GM21528 (cell line): ENCODE results near the gene OXLD1.

ENCODE experiments used
- ATAC-seq: cut with Tn5 transposase; IDR thresholded peaks from one replicate; pipeline ENCODE4 v1.9.1; 2021; ENCODE audit warnings: mild to moderate bottlenecking, moderate library complexity; ENCODE audit not compliant: unreplicated experiment, low FRiP score

The OXLD1 gene

GRCh38 chr17:81666342-81667191, at the start of gene OXLD1, which contains the start of gene CCDC137:
Gene OXLD1, minus strand, starts transcription at chr17:81666605. Its CDS starts 28 bp downstream, at chr17:81666577.
Gene CCDC137, plus strand, starts transcription at chr17:81666737. Its CDS starts 30 bp downstream, at chr17:81666767.
- ATAC-seq: peak; percentile 88

DNA sequence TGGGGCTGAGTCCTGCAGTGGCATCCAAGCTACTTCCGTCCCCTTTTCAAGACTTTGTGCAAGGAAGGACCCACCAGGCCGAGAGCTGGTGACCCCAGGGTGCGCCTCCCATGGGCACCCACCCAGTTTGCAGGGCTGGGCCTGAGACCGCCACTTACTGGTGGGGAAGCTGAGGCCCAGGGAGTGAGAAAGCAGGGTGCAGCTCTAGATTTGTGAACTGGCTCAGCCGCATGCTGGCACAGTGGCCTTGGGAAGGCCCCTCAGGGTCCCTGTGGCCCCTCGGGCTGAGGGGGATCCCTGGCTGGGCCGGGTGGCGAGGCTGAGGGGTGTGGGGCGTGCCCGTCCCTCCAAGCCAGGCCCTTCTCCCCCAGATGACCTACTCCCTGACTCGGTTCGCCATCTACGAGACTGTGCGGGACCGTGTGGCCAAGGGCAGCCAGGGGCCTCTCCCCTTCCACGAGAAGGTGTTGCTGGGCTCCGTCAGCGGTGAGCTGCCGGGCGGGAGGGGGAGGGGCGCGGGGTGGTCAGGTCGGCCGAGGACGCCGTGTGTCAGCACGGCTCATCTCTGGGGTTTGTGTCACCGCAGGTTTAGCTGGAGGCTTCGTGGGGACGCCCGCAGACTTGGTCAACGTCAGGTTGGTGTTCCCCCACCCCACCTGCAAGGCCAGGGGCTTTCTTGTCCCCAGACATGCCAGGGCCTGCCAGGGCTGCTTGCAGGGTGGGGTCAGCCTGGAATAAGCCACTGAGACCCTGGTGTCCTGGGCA, 48.9 kb upstream of the OXLD1 start:
- no peak for ATAC-seq

GRCh38 chr17:81714412-81715106, 48.2 kb upstream of the OXLD1 start:
- no peak for ATAC-seq

- no peak for ATAC-seq
These were observed 47.4 kb upstream of the OXLD1 start for GRCh38 chr17:81713556-81714411.

DNA sequence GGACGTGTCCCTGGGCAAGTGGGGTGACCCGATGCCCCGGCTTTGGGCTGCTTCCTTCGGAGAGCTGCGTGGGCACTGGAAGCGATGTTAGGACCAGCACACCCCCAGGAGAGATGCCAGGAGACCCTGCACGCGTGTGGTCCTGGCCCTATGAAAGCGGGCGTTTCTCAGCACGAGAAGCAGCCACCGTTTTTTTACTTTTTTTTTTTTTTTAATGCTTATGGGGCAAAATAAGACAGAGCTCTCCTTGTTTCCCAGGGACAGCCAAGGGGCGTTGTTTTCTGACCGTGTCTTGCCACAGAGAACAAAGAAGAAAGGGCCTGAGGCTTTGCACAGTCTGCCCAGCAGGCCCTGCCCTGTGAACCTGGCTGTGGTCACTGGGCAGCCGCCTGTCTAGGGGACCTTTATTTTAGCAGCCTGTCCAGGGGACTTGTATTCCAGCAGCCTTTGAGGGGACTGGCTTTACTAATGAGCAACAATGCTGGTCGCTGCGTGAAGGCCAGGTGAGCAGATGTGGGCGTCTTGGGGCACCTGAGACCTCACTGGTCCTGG, 46.7 kb upstream of the OXLD1 start:
- no peak for ATAC-seq

DNA sequence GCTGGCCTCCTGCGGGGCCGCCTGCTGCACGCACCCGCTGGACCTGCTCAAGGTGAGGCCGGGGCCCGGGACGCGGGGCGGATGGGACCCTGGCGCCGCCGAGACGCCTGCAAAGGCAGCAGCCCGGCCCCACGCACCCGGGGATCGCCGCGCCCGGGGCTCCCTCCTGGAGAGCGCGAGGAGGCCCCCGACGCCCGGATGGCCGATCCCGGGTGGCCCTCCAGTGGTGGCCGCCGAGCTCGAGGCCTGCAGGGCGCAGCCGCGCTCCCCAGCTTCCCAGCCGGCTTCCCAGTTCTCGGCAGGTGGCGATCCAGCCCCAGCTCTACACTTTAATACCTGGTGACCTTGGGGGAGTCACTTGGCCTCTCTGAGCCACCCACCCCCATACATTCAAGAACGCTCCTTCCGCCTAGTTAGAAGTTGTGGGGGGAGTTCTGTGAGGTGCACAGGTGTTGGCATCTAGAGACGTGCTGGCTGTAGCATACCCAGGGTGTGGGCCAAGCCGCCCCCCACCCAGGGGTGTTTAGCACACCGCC, 46.1 kb upstream of the OXLD1 start:
- no peak for ATAC-seq

DNA sequence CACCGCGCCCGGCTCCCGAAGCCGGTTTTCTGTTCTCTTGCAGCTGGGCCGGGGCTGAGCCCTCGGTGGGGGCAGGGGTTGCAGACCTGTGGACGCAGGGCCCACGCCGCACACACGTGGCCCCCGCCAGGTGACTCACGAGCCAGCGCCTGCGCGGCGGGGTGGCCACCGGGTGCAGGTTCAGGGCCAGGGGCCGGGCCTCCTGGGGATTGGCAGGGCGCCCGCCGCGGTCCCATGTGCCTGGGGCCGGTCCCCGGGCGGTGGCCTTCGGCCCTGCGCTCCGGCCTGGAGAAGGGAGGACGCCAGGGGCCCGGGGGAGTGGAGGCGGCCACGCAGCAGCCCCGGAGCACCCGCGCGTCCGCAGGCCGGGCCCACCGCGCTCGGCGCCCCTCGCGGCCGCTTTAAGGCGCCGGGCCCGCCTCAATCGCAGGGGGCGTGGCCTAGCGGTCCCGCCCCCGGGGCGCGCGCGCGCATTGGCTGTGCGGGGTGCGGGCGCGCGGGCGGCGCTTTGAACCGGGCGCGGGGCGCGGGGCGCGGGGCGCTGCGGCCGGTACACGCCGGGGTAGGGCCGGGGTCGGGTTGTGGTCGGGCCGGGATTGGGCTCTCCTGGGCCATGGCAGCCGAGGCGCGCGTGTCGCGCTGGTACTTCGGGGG, 45.5 kb upstream of the OXLD1 start, which contains the start of gene SLC25A10:
Gene SLC25A10 (plus strand): TSS at position 471 of the 654 bp plus-strand sequence. CDS start 143 bp downstream, at position 614.
- ATAC-seq: peak; percentile 52

DNA sequence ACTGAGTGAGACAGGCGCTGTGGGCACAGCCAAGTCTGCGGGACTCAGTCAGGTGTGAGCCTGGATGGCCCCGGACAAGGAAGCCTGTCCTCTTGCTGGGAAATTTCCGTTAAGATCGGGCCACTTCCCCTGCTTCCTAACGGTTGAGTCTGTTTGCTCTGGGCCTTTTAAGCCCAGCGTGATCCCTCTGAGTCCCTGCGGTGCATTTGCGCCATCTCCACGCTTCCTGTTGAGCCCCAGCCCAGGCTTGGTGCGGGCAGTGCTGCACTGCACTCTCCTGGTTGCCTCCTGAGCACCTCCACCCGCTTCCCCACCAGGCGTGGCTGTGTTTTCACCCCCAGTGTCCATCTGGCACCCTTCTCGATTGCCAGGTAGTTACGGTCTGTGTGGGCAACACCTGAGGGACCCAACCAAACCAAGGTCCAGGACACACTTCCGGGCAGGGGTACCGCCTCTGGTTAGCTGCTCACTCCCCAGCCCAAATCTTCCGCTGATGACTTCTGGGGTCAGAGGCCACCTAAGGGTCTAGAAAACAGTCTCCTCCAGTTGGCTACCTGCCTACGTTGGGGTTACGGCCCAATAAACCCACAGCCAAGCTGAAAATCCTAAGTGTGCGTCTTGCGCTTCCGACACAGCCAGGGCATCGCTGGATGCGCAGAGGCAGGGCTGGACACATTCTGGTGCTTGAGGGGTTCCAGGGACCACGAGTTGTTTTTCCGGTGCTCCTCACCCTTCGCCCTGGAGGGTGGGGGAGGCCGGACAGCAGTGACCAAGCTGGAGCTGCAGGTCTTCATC, 44.3 kb upstream of the OXLD1 start:
- ATAC-seq: no peak

- no peak for ATAC-seq
These were observed 42.4 kb upstream of the OXLD1 start for GRCh38 chr17:81708739-81709185.

- no peak for ATAC-seq
These were observed 41.6 kb upstream of the OXLD1 start for GRCh38 chr17:81707725-81708646.

GRCh38 chr17:81706757-81707624, 40.6 kb upstream of the OXLD1 start:
- no peak for ATAC-seq

GRCh38 chr17:81706232-81706611, 39.8 kb upstream of the OXLD1 start:
- no peak for ATAC-seq

DNA sequence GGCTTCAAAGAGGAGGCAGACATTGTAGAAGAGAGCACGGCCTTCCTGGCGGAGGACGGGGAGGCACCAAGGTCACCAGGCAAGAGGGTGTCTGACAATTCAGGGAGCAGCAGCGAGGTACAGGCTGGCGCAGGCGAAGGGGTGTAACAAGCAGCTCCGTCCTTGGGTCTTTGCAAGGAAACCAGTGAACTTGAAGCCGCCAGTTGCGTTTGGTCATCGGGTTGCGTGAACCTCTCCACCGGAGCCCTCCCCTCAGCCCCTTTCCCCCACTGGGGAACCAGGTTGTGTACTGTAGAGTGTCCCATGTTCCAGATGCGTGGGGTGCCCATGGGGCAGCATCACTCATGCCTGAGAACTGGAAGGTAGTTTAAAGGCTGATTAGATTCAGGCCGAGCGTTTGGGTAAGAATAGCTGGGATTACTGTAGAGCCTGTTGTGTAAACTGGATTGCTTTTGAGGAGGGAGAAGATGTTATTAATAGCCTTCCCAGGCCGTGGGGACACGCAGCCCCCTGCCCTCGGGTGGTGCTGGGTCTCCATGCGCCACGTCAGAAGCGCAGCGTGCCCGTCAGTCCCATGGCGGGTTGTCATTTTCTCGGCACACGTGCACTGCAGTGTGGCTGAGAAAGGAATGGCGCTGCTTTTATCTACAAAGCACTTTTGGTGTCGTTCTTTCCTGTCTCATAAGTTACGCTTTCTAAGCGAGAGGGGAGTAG, 39.3 kb upstream of the OXLD1 start:
- ATAC-seq: no peak

GRCh38 chr17:81703747-81704654, 37.6 kb upstream of the OXLD1 start:
- ATAC-seq: peak; percentile 5
